ENCODE data around the gene TCHHL1.
"Not testable (repeated sequence)": the region's sequence is repeated elsewhere in the genome, so short reads cannot be mapped to it uniquely, and the experiment has no call there.

Gene TCHHL1

GRCh38 chr1:152084853-152085252 lies 4.0 kb downstream of the TCHHL1 start:
- DNase-seq: no peak

- DNase-seq: not testable (repeated sequence)
Measured at GRCh38 chr1:152081026-152081425, 7.8 kb downstream of the TCHHL1 start.

GRCh38 chr1:152080494-152080893 lies 8.4 kb downstream of the TCHHL1 start:
- not testable (repeated sequence) for DNase-seq

- DNase-seq: no peak
Measured at GRCh38 chr1:152078831-152079441, 9.9 kb downstream of the TCHHL1 start.

- DNase-seq: no peak
Measured at GRCh38 chr1:152072311-152072710, 16.6 kb downstream of the TCHHL1 start.

- no peak for DNase-seq
Measured at GRCh38 chr1:152071123-152071522, 17.7 kb downstream of the TCHHL1 start.

- DNase-seq: no peak
Measured at GRCh38 chr1:152067929-152068328, 20.9 kb downstream of the TCHHL1 start.

- no peak for DNase-seq
Measured at GRCh38 chr1:152067150-152067549, 21.7 kb downstream of the TCHHL1 start.

GRCh38 chr1:152061952-152062351 lies 26.9 kb downstream of the TCHHL1 start:
- DNase-seq: no peak

- no peak for DNase-seq
Measured at GRCh38 chr1:152053375-152053774, 35.5 kb downstream of the TCHHL1 start.

GRCh38 chr1:152052606-152053005 lies 36.3 kb downstream of the TCHHL1 start:
- peak; percentile 82 for DNase-seq

- DNase-seq: no peak
Measured at GRCh38 chr1:152050886-152051675, 37.8 kb downstream of the TCHHL1 start.

GRCh38 chr1:152049291-152050083 lies 39.4 kb downstream of the TCHHL1 start:
- DNase-seq: no peak

GRCh38 chr1:152048416-152049009 lies 40.4 kb downstream of the TCHHL1 start:
- DNase-seq: peak; percentile 75

- peak; percentile 91 for DNase-seq
Measured at GRCh38 chr1:152047730-152048415, 41.0 kb downstream of the TCHHL1 start.

GRCh38 chr1:152047413-152047729 lies 41.5 kb downstream of the TCHHL1 start:
- no peak for DNase-seq

- no peak for DNase-seq
Measured at GRCh38 chr1:152044386-152044785, 44.5 kb downstream of the TCHHL1 start.

- DNase-seq: no peak
Measured at GRCh38 chr1:152043870-152044269, 45.0 kb downstream of the TCHHL1 start.

- no peak for DNase-seq
Measured at GRCh38 chr1:152042030-152042429, 46.8 kb downstream of the TCHHL1 start.

GRCh38 chr1:152039886-152040285 lies 49.0 kb downstream of the TCHHL1 start:
- no peak for DNase-seq

- DNase-seq: no peak
Measured at GRCh38 chr1:152039461-152039860, 49.4 kb downstream of the TCHHL1 start.

GRCh38 chr1:152038871-152039270 lies 50.0 kb downstream of the TCHHL1 start:
- no peak for DNase-seq

Data from stimulated activated CD4-positive, alpha-beta T cell treated with anti-CD3 and anti-CD28 coated beads, Interleukin-1b, Interleukin-23, amount 100 ng/mL, for 48 hours (primary cell).